Measurements from ENCODE around the gene FAM222A. TPM values are rescaled to one million over a fixed set of nuclear protein-coding genes. Genes with fewer than 3 reads are reported as not detected.

Gene FAM222A
- total RNA-seq, 1 experiment from 2014 or later = 1.6 TPM

DNA sequence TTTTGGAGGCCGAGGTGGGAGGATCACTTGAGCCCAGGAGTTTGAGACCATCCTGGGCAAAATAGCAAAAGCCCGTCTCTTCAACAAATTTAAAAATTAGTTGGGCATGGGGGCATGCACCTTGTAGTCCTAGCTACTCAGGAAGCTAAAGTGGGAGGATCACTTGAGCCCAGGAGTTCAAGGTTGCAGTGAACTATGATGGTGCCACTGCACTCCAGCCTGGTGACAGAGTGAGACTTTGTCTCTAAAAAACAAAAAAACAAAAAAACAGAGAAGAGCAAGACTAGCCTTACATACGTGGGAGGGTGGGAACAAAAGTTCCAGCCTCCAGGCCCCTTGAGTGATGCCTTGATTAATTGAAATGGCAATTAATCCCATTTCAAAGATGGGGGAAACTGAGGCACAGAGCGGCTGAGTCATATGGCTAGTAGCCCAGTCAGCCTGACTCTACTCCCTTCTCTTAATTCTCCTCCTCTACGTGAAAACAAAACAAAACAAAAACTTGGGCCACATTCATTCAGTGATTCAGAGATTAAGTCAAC lies 3.3 kb upstream of the FAM222A start (continued):
- TF ChIP-seq CDX4 (CRISPR knock-in tag; IDR thresholded peaks at IDR 0.05; ENCODE audit: borderline replicate concordance) (no peak), SP1 (CRISPR knock-in tag; conservative IDR thresholded peaks at IDR 0.05) (no peak)
- TF ChIP-seq, protein P1, sequence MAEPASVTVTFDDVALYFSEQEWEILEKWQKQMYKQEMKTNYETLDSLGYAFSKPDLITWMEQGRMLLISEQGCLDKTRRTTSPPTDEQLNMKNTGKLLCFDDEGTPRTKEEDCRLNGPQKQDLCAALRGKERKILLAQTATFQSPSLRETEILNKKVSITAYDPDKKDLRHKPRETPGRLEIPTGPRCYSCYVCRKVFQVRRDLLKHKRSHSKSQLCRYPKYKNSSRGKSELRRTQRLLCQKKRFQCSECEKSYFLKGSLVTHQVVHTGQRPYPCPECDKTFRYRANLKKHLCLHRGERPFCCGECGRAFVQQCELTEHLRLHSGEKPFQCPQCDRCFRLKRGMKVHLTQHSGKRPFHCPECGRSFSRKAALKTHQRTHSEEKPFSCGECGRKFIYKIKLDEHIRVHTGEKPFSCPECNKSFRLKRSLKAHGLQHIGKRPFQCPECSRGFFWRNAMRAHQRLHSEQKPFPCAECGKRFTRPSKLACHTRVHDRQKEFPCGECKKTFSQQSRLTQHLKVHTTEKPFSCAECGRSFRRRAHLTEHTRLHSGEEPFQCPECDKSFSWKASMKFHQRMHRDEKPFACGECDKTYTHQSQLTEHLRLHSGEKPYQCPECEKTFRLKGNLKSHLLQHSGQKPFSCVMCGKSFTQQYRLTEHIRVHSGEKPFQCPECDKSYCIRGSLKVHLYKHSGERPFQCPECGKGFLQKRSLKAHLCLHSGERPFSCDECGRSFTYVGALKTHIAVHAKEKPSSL (CRISPR knock-in tag; conservative IDR thresholded peaks at IDR 0.05) = no peak

- no peak for DNase-seq (ENCODE audit: low spot score)
- Mint-ChIP-seq H3K27me3 (ENCODE audit: low read depth) (peaks cover 30% of the 10 kb centered on the region), H3K4me3 (no peak overlapping the region), H3K9me3 (no peaks in the 10 kb centered on the region), H3K36me3 (no peaks in the 10 kb centered on the region), H3K4me1 (peaks cover 24% of the 10 kb centered on the region), H3K27ac (no peak overlapping the region)
- TF ChIP-seq, protein P2, sequence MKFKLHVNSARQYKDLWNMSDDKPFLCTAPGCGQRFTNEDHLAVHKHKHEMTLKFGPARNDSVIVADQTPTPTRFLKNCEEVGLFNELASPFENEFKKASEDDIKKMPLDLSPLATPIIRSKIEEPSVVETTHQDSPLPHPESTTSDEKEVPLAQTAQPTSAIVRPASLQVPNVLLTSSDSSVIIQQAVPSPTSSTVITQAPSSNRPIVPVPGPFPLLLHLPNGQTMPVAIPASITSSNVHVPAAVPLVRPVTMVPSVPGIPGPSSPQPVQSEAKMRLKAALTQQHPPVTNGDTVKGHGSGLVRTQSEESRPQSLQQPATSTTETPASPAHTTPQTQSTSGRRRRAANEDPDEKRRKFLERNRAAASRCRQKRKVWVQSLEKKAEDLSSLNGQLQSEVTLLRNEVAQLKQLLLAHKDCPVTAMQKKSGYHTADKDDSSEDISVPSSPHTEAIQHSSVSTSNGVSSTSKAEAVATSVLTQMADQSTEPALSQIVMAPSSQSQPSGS (CRISPR knock-in tag; IDR thresholded peaks at IDR 0.05; ENCODE audit: borderline replicate concordance, low read depth) = no peak
- TF ChIP-seq ZNF396 (CRISPR knock-in tag; IDR thresholded peaks at IDR 0.05; ENCODE audit: borderline replicate concordance) (no peak), RORB (CRISPR knock-in tag; IDR thresholded peaks at IDR 0.05) (no peak), ZNF416 (CRISPR knock-in tag; IDR thresholded peaks at IDR 0.05) (no peak), ZBTB43 (CRISPR knock-in tag; IDR thresholded peaks at IDR 0.05) (no peak), SP1 (CRISPR knock-in tag; conservative IDR thresholded peaks at IDR 0.05) (no peak), ZNF232 (CRISPR knock-in tag; IDR thresholded peaks at IDR 0.05) (no peak), MYBL2 (CRISPR knock-in tag; IDR thresholded peaks at IDR 0.05) (no peak), JUN (CRISPR knock-in tag; IDR thresholded peaks at IDR 0.05) (no peak), ESRRA (CRISPR knock-in tag; IDR thresholded peaks at IDR 0.05; ENCODE audit: borderline replicate concordance) (no peak), ZNF671 (CRISPR knock-in tag; IDR thresholded peaks at IDR 0.05) (no peak), ARID4B (CRISPR knock-in tag; IDR thresholded peaks at IDR 0.05; ENCODE audit: borderline replicate concordance) (no peak)
- TF ChIP-seq, protein P3, sequence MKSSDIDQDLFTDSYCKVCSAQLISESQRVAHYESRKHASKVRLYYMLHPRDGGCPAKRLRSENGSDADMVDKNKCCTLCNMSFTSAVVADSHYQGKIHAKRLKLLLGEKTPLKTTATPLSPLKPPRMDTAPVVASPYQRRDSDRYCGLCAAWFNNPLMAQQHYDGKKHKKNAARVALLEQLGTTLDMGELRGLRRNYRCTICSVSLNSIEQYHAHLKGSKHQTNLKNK (CRISPR knock-in tag; IDR thresholded peaks at IDR 0.05) = no peak
- TF ChIP-seq, protein P4, sequence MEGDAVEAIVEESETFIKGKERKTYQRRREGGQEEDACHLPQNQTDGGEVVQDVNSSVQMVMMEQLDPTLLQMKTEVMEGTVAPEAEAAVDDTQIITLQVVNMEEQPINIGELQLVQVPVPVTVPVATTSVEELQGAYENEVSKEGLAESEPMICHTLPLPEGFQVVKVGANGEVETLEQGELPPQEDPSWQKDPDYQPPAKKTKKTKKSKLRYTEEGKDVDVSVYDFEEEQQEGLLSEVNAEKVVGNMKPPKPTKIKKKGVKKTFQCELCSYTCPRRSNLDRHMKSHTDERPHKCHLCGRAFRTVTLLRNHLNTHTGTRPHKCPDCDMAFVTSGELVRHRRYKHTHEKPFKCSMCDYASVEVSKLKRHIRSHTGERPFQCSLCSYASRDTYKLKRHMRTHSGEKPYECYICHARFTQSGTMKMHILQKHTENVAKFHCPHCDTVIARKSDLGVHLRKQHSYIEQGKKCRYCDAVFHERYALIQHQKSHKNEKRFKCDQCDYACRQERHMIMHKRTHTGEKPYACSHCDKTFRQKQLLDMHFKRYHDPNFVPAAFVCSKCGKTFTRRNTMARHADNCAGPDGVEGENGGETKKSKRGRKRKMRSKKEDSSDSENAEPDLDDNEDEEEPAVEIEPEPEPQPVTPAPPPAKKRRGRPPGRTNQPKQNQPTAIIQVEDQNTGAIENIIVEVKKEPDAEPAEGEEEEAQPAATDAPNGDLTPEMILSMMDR (IDR thresholded peaks at IDR 0.05) = no peak
- no peak for ATAC-seq
- ChIA-PET POLR2A (no interaction called here), CTCF (interaction anchor here (1.3 to 2.1 kb wide), 4 partner anchors 9 to 64 kb away, joined by 3 to 8 read pairs (median 4); no protein-coding TSS in a partner anchor)
Measured at GRCh38 chr12:109710747-109711595, 2.7 kb upstream of the FAM222A start.

Measured in WTC11 (cell line).